HG03460 (cell line): ENCODE measurements around the gene STC2.
"Not testable (repeated sequence)": the region's sequence is repeated elsewhere in the genome, so short reads cannot be mapped to it uniquely, and the experiment has no call there.

Experiments used
- ATAC-seq: cut with Tn5 transposase; IDR thresholded peaks from one replicate; pipeline ENCODE4 v1.9.1; 2021; ENCODE audit not compliant: unreplicated experiment

STC2 gene

DNA sequence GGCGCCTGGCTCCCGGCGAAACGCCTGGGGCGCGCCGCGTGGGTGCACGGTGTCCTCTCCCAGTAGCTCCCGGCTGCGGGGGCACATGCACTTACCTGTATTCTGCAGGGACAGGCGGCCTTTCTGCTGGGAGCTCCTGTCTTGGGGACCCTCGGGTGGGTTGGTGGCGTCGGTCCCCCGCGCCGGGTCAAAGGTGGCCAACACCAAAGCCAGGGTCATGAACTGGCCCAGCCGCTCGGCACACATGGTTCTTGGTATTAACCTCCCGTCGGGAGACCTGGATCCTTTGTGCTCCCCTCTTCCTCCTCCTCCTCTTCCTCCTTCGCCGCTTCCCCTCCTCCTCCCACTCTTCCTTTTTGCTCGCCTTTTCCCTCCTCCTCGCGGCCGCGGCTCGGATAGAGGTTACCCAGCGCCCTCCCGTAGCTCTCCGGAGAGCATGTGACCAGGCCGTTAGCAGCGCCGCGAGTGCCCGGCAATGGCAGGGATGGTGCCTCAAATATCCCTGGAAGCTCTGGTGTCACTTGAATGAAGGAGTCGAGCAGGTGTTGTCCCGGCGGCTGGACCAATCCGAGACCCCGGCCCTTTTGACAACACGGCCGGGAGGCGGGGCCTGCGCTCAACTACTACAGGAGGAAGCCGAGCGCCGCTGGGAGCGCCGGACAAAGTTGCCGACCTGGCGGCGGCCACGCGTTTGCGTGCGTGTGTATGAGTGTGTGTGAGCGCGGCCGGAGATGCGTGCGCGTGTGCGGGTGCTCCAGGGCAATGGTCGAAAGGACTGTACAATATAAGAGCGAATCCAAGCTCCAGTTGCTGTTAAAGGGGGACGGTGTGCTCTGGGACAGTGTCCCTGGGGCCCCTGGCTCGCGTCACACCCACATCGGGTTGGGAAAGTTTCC is at the start of gene STC2:
Gene STC2 (minus strand): TSS at position 467 of the 896 bp plus-strand sequence. CDS start 221 bp downstream, at position 246.
- peak; percentile 59 for ATAC-seq

DNA sequence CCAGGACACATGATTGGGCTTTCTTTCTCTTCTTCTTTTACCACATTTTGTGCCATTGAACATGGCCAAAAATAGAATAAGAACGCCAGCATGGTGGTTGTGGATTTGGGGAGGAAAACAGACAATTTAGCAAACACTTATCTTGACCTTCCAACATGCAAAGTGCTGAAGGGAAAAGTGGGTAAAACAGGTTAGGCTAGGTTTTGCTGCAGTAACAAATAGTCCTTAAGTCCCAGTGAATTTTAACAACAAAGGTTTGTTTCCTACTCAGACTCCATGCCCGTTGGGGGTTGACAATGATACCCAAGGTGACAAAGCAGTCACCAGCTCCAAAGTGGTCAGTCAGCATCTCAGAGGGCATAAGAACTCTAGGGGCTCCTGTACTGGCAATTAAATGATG is 43.2 kb upstream of the STC2 start:
- no peak for ATAC-seq

GRCh38 chr5:173363406-173363805 is 35.2 kb upstream of the STC2 start:
- not testable (repeated sequence) for ATAC-seq

DNA sequence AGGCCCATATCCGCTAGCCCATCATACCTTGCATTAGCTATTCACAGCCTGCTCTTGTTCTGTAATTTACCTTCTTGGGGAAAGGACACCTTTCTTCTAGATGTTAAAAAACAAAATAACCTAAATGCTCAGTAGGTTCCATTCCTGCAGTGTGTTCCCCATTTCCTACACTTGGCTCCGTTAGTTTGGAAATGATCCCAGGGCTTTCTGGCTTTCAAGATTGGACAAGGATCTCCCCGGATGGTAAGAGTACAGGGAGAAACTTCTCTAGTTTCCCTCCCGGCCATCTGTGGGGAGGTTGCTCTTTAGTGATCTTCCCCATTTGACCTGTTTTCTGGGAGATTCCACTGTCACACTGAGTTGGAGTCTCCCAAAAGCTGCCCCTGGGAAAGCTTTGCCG is 27.3 kb upstream of the STC2 start:
- ATAC-seq, result no peak

- ATAC-seq, result no peak
These were observed 26.4 kb upstream of the STC2 start for GRCh38 chr5:173354645-173355044.

DNA sequence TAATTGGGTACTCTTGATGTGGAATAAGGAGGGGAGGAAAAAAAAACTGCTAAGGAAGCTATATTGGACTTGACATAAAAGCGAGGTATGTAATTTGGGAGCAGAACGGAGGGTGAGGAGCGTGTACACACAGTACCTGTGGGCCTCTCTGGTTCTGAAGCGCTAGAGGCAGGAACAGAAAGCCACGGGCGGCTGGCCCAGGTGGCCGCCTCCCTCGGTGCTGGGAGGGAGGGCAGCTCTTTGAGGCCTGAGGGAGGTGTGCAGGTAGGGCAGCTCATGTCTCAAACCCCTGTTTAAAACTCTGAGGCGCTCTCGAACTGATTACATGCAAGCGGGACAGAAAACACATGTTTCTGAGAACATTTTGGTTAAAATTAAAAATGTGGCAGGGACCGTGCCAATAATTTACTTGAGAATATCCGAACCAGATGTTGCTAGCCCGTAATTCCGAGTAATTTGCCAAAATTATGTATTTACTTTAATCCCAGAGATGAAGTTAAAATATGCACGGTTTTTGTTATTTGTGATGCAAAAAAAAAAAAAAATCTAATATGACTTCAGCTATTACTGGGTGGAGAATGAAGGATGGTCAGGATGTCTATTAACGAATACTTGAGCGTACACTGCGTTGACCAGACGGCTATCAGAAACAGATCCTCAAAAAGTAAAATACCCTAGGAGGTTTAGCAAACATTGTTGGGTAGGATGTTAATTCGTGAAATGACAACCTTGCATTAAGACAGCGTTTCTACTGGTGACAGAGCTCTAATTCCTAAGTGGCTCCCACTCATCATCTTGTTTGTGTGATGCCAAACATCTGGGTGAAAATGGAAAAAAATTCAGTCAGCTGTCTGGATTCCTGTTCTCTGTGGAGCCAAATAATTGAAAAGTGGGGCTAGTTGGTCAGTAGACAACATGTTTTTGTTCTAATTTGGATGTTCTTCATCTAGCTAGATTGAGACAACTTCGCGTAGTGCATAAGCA is 24.4 kb upstream of the STC2 start:
- no peak for ATAC-seq

DNA sequence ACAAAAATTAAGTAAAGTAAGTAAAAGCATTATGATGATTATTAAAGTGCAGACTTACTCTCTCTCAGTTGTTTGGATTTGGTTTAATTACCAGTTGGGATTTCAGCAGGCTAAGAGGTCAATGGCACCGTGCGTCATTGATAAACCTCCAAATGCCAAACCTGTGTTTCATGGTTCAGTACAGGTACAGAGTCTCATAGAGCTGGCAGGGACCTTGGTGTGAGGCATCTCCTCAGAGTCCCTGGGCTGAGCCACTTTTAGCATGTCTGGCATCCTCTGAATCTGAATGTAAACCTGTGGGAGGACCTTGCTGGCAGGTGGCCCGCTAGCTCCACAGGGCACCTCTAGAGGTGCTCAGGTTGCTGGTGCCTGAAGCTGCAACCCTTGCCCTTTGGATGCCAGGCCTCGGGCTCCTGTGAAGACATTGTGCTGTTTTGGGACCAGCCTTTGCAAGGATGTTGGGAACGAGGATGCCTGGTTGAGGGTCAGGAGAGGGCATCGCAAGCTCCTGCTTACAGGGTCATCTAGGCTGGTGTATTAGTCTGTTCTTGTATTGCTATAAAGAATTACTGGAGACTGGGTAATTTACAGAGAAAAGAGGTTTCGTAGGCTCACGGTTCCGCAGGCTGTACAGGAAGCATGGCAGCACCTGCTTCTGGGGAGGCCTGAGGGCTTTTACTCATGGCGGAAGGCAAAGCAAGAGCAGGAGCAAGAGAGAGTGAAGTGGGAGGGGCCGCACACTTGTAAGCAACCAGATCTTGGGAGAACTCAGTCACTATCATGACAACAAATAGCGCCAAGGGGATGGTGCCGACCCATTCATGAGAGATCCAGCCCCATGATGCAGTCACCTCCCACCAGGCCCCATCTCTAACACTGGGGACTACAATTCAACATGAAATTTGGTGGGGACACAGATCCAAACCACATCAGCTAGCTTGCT is 14.9 kb upstream of the STC2 start:
- ATAC-seq, result no peak

GRCh38 chr5:173341961-173342430 is 13.8 kb upstream of the STC2 start:
- no peak for ATAC-seq

GRCh38 chr5:173340984-173341383 is 12.8 kb upstream of the STC2 start:
- no peak for ATAC-seq

GRCh38 chr5:173340451-173340850 is 12.2 kb upstream of the STC2 start:
- ATAC-seq, result no peak

- no peak for ATAC-seq
These were observed 11.1 kb upstream of the STC2 start for GRCh38 chr5:173339286-173339685.

DNA sequence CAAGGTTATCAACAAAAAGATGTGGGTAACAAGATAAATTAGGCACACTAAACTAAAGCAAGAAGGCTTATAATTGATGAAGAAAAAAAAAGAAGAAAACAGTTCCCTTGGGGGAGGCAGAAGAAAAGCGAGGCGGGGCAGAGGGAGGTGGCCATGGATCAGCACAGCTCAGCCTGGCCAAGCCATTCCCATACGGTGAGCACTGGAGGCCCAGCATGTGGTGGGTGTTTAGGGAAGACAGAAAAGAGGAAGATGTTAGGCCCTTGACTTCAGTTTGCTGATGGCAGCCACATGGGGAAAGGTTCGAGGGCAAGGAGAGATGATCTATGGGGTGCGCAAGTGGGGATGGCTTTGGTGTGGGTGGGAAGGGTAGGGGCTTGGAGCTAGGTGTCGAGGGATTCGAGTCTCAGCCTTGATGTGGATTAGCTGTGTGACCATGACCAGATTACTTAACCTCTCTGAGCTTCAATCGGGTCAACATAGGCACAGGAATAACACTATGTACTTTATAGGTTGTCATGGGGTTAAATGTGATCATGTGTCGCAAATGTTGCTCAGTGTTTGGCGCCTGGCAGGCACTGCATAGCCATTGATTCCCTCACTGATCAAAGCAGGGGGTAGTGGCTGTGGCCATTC is 10.3 kb upstream of the STC2 start:
- ATAC-seq, result no peak

DNA sequence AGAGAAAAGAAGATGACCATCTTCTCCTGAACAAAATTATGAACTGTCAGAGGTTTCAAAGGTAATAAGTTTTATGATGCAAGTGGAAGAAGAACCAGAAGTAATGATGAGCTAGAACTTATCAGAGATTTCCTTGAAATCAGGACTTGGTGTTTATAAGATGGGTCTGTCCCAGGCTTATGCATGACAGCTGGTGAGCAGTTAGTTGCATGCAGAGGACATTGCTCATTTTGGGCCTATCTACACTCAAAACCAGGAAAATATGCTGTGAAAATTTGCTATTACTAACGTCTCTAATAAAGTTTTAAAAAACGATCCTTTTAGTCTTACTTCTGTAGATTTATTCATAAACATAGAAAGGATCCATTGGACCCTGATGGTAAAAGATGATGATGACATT is 6.6 kb upstream of the STC2 start:
- no peak for ATAC-seq

DNA sequence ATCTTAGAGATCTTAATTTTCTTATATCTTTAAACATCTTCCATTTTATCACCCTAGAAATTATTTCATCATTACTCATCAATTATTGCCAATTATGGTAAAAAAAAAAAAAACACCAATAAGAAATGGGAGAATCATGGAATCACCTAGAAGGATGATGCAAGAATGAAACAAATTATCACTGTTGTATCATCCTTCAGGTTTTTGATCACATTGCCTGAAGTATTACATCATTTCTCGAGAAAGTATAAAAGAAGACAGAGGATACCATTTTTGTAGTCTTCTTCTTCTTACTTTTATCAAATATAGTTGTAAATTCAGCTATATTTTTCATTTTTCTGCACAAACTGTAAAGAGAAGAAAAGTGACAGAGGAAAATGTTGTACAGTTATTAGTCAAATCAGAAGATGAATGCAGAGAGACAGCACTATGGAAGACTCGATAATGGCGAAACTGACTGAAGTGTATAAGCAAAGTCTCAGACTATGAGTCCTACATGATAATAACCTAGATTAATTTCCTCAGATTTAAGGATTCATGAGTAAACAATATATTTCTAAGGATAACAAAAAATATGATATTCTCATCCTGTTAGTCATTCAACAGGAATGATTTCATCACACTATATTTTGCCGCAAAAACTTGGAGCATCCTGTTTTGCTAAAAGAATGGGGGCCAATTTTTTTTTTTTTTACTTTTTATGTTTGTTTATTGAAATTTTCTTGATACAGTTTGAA is 5.9 kb upstream of the STC2 start:
- no peak for ATAC-seq

GRCh38 chr5:173331956-173332479 is 3.8 kb upstream of the STC2 start:
- peak; percentile 49 for ATAC-seq

GRCh38 chr5:173331287-173331686 is 3.1 kb upstream of the STC2 start:
- ATAC-seq, result no peak

- ATAC-seq, result no peak
These were observed 2.4 kb upstream of the STC2 start for GRCh38 chr5:173330338-173331206.
